OCI-LY1 (cell line): ENCODE measurements around the gene MYRF.

ENCODE experiments used
- H2AFZ ChIP-seq: fragments of 200-600 bp; sonication (generic), shearing (Covaris generic); 2 replicates; pipeline ENCODE4 v1.6.0; 2014; ENCODE audit warnings: antibody characterized with exemption, mild to moderate bottlenecking, low read length
- H3F3A ChIP-seq: fragments of 200-600 bp; sonication (generic), shearing (Covaris generic); 2 replicates; pipeline ENCODE4 v1.6.0; 2014; ENCODE audit warnings: mild to moderate bottlenecking, antibody characterized with exemption, low read length, moderate library complexity; ENCODE audit not compliant: insufficient read depth
- H3K27ac ChIP-seq: fragments of 200-600 bp; sonication (generic); 2 replicates; pipeline ENCODE4 v1.5.1; 2014; ENCODE audit warnings: low read length, mixed run types, mild to moderate bottlenecking, low read depth; ENCODE audit not compliant: poor library complexity, severe bottlenecking
- H3K27me3 ChIP-seq: fragments of 200-600 bp; sonication (generic); 2 replicates; pipeline ENCODE4 v1.6.0; 2014; ENCODE audit warnings: antibody characterized with exemption, mild to moderate bottlenecking, low read length, moderate library complexity; ENCODE audit not compliant: insufficient read depth
- H3K36me3 ChIP-seq: fragments of 200-600 bp; sonication (generic); 2 replicates; pipeline ENCODE4 v1.6.1; 2014; ENCODE audit warnings: mild to moderate bottlenecking, antibody characterized with exemption, low read length, moderate library complexity, mixed read lengths; ENCODE audit not compliant: insufficient read depth
- H3K4me1 ChIP-seq: fragments of 200-600 bp; sonication (generic); 2 replicates; pipeline ENCODE4 v1.5.1; 2014; ENCODE audit warnings: mild to moderate bottlenecking, low read length, moderate library complexity; ENCODE audit not compliant: insufficient read depth, severe bottlenecking
- H3K4me2 ChIP-seq: fragments of 200-600 bp; sonication (generic), shearing (Covaris generic); 2 replicates; pipeline ENCODE4 v1.6.1; 2014; ENCODE audit warnings: low read length
- H3K4me3 ChIP-seq: fragments of 200-600 bp; sonication (generic); 2 replicates; pipeline ENCODE4 v1.5.1; 2014; ENCODE audit warnings: low read length, low read depth, mild to moderate bottlenecking, mixed read lengths; ENCODE audit not compliant: poor library complexity, severe bottlenecking
- H3K79me2 ChIP-seq: fragments of 200-600 bp; shearing (Covaris generic); 2 replicates; pipeline ENCODE4 v1.6.1; 2016; ENCODE audit warnings: mixed run types, low read length, mixed read lengths; ENCODE audit not compliant: insufficient read depth
- H3K9ac ChIP-seq: fragments of 200-600 bp; sonication (generic), shearing (Covaris generic); 2 replicates; pipeline ENCODE4 v1.6.1; 2014; ENCODE audit warnings: mild to moderate bottlenecking, low read length, mixed read lengths
- H3K9me2 ChIP-seq: fragments of 200-600 bp; sonication (generic), shearing (Covaris generic); 2 replicates; pipeline ENCODE4 v1.6.1; 2014; ENCODE audit warnings: low read depth, mild to moderate bottlenecking, low read length, mixed read lengths
- H3K9me3 ChIP-seq: fragments of 200-600 bp; shearing (Covaris generic); 2 replicates; pipeline ENCODE4 v1.6.1; 2014; ENCODE audit warnings: low read length, mixed read lengths
- H4K20me1 ChIP-seq: fragments of 200-600 bp; sonication (generic), shearing (Covaris generic); 2 replicates; pipeline ENCODE4 v1.6.0; 2016; ENCODE audit warnings: mild to moderate bottlenecking, low read length; ENCODE audit not compliant: insufficient read depth
- CTCF ChIP-seq: fragments of 200-600 bp; sonication (generic), shearing (Covaris generic); IDR thresholded peaks from 2 replicates; pipeline ENCODE4 v1.5.1; 2017; ENCODE audit warnings: mild to moderate bottlenecking, antibody characterized with exemption, low read length, moderate library complexity, mixed read lengths
- EZH2 ChIP-seq: fragments of 200-600 bp; sonication (generic), shearing (Covaris generic); IDR thresholded peaks from 2 replicates; pipeline ENCODE4 v1.8.0; 2017; ENCODE audit warnings: borderline replicate concordance, mixed run types, mild to moderate bottlenecking, antibody characterized with exemption, low read length, moderate library complexity, mixed read lengths

Gene MYRF

DNA sequence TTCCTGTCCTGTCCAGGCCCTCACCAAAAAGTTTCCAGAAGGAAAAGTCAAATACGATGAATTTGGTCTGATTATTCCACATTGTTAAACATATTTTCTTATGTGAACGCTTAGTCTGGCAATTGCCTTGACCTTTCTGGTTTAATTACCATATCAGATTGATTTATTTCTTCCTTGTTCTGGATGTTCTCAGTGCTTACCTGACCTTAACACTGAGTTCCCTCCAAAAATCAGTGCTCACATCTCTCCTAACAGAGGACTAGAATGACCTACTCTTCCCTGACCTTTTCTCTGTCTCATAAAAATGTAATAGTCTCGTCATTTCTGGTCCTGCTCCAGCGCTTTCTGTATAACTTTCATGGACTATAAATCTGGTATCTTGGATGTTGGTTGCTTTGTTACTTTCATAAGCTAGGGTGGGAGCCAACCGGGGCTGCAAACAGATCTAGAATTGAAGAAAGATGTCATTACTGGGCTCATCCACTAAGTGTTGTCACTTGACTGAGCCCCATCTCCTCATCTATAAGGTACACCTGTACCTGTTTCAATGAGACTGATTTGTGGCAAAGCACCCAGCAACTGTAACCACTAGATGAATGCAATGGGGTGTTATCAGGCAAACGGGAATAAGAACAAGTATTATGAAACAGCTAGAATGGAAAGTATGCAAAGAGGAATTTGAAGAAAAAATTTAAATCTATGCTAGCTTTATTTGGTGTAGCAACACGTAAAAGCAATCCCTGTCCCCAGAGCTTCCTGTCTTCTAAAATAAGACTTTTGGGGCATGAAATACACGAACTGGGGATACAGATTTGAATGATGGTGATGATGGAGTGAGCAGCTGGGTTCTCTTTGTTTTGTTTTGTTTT lies 78.0 kb downstream of the MYRF start:
- Histone ChIP-seq H3K9me3 (no peaks in the 10 kb centered on the region), H3K9ac (peak overlapping the region; percentile 80; the same call in 1 of the 2 replicates), H3K4me1 (peaks cover 78% of the 10 kb centered on the region), H3F3A (no peaks in the 10 kb centered on the region), H3K27me3 (no peaks in the 10 kb centered on the region), H3K36me3 (peaks cover 7% of the 10 kb centered on the region; the same call in 1 of the 2 replicates), H4K20me1 (no peaks in the 10 kb centered on the region), H3K79me2 (peaks cover 10% of the 10 kb centered on the region; the same call in 1 of the 2 replicates), H3K9me2 (no peaks in the 10 kb centered on the region), H2AFZ (no peak overlapping the region), H3K4me3 (peak overlapping the region; percentile 72), H3K27ac (peak overlapping the region; percentile 96), H3K4me2 (peak overlapping the region; percentile 71)
- TF ChIP-seq CTCF, result no peak
- no peak for TF ChIP-seq EZH2

DNA sequence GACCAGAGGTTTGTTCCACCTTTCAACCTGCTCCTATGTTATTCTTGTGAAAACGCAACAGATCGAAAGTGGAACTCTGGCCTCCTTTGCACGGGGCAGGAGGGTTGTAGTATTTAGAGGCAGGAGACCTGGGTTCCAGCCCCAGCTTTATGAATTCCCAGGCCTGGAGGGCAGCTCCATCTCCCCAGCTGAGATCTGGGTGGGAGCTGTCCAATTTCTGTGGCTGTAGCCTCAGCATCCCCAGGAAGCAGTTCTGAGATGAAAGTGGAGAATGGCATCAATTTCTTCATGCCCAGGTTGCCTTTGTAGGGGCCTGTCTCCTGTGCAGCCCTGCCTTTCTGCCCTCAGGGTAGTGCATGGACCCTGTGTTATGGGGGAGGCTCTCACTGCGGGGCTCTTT lies 79.8 kb downstream of the MYRF start:
- Histone ChIP-seq H3K27ac (peak overlapping the region; percentile 96), H2AFZ (no peak overlapping the region), H3F3A (no peaks in the 10 kb centered on the region), H3K4me1 (peaks cover 71% of the 10 kb centered on the region), H3K9ac (peak overlapping the region; percentile 23; the same call in 1 of the 2 replicates), H3K9me3 (no peaks in the 10 kb centered on the region), H3K4me3 (peak overlapping the region; percentile 72), H3K36me3 (peaks cover 7% of the 10 kb centered on the region; the same call in 1 of the 2 replicates), H4K20me1 (no peaks in the 10 kb centered on the region), H3K79me2 (peaks cover 10% of the 10 kb centered on the region; the same call in 1 of the 2 replicates), H3K9me2 (no peaks in the 10 kb centered on the region), H3K27me3 (no peaks in the 10 kb centered on the region), H3K4me2 (peak overlapping the region; percentile 71)
- TF ChIP-seq CTCF (no peak), EZH2 (no peak)

DNA sequence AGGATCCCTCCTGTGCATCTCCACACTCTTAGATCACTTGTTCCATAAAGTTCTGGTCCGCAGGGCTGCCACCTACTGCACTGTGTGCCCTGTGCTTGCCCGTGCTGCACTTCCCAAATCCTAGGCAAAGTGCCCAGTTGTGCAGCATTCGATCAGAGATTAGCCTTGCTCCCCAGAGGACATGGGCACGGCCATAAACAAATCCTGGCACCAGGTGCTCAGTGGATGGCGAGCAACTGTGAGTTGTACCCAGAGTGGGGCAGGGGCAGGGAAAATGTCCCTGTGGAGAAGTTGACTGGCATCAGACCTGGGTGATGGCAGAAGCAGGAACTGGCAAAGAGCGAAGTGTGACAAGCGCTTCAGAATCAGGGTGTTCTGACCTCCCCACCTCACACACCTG lies 80.3 kb downstream of the MYRF start:
- H3K9ac ChIP-seq, result peak overlapping the region; percentile 62; the same call in 1 of the 2 replicates
- no peaks in the 10 kb centered on the region for H3K9me2 ChIP-seq
- no peaks in the 10 kb centered on the region for H3K9me3 ChIP-seq
- no peaks in the 10 kb centered on the region for H3F3A ChIP-seq
- peaks cover 67% of the 10 kb centered on the region for H3K4me1 ChIP-seq
- H3K27ac ChIP-seq, result peak overlapping the region; percentile 96
- peaks cover 10% of the 10 kb centered on the region; the same call in 1 of the 2 replicates for H3K79me2 ChIP-seq
- no peaks in the 10 kb centered on the region for H4K20me1 ChIP-seq
- H3K4me3 ChIP-seq, result peak overlapping the region; percentile 72
- no peak overlapping the region for H2AFZ ChIP-seq
- H3K4me2 ChIP-seq, result peak overlapping the region; percentile 71; the same call in 1 of the 2 replicates
- TF ChIP-seq CTCF (no peak), EZH2 (no peak)
- H3K27me3 ChIP-seq, result no peaks in the 10 kb centered on the region
- peaks cover 7% of the 10 kb centered on the region; the same call in 1 of the 2 replicates for H3K36me3 ChIP-seq
